T-cell (primary cell): ENCODE results near the gene ABCE1. TPM values are rescaled to one million over a fixed set of nuclear protein-coding genes. Genes with fewer than 3 reads are reported as not detected.
A peak's percentile ranks its signal among the peaks of the same experiment; 100 is the strongest.

ENCODE experiments used
- ATAC-seq, 4 experiments: fragments of 200-7000 bp in 3 of 4; fragments of 150-1000 bp in 1 of 4; cut with Tn5 transposase; replicated peaks in 1 of 4; 1 replicate in 3 of 4; 2 replicates in 1 of 4; pipeline ENCODE4 v1.10.0; 2021; ENCODE audit warnings: moderate library complexity in 3 of 4, mild to moderate bottlenecking in 2 of 4, moderate number of reproducible peaks in 1 of 4
- CTCF ChIA-PET, 2 donors: fragments of 300-600 bp; sonication (Branson Sonifier 250); formaldehyde crosslinking; loops; one replicate each; lab custom pipeline; 2022; ENCODE audit warnings: antibody characterized with exemption in 2 of 2; lab: Charles Lee
- POLR2A ChIA-PET, 2 donors: fragments of 300-600 bp; sonication (Branson Sonifier 250); formaldehyde crosslinking; loops; one replicate each; lab custom pipeline; 2022; ENCODE audit warnings: antibody characterized with exemption in 2 of 2; lab: Charles Lee
- DNase-seq, 35 experiments: peaks; one replicate each; pipeline versions ENCODE4 v3.0.0 to v3.0.0-alpha.2; 2013 to 2023
- H3K27ac ChIP-seq: one replicate; pipeline ENCODE4 v1.5.1; 2013; ENCODE audit warnings: low read length
- H3K27me3 ChIP-seq, 2 experiments: replicated peaks in 1 of 2; 1 replicate in 1 of 2; 2 replicates in 1 of 2; pipeline versions ENCODE4 v1.6.1 to v1.7.0; 2013; ENCODE audit warnings: low read length in 1 of 2, mixed read lengths in 1 of 2; ENCODE audit not compliant: control insufficient read depth in 2 of 2, insufficient read depth in 2 of 2; ENCODE audit errors: extremely low read depth in 1 of 2
- H3K36me3 ChIP-seq, 2 donors: 1 replicate in 1 of 2; 2 replicates in 1 of 2; pipeline versions ENCODE4 v1.6.1 to v1.7.0; 2013; ENCODE audit warnings: low read length in 1 of 2; ENCODE audit not compliant: control insufficient read depth in 2 of 2, insufficient read depth in 1 of 2; ENCODE audit errors: extremely low read depth in 1 of 2
- H3K4me1 ChIP-seq, 2 experiments: 1 replicate in 1 of 2; 2 replicates in 1 of 2; pipeline versions ENCODE4 v1.6.1 to v1.7.0; 2013; ENCODE audit warnings: low read length in 2 of 2, mixed read lengths in 1 of 2; ENCODE audit not compliant: insufficient read depth in 2 of 2, control insufficient read depth in 1 of 2; ENCODE audit errors: extremely low read depth in 1 of 2
- H3K4me3 ChIP-seq, 2 donors: 1 replicate in 1 of 2; 2 replicates in 1 of 2; pipeline versions ENCODE4 v1.5.1 to v1.7.0; 2013; ENCODE audit warnings: mild to moderate bottlenecking in 2 of 2, low read length in 1 of 2, moderate library complexity in 1 of 2; ENCODE audit not compliant: control insufficient read depth in 1 of 2; ENCODE audit errors: extremely low read depth in 1 of 2
- H3K9me3 ChIP-seq: 2 replicates; pipeline ENCODE4 v1.7.0; 2013
- H3K27ac Mint-ChIP-seq, 2 donors: one replicate each; pipeline ENCODE4 v1.8.0; 2020 to 2021; ENCODE audit warnings: mild to moderate bottlenecking in 2 of 2, mixed read lengths in 2 of 2
- H3K27me3 Mint-ChIP-seq, 2 donors: one replicate each; pipeline ENCODE4 v1.8.0; 2021 to 2022; ENCODE audit warnings: mixed read lengths in 2 of 2
- H3K36me3 Mint-ChIP-seq: one replicate; pipeline ENCODE4 v1.8.0; 2021; ENCODE audit warnings: mixed read lengths
- H3K4me1 Mint-ChIP-seq, 3 donors: one replicate each; pipeline ENCODE4 v1.8.0; 2020 to 2022; ENCODE audit warnings: mixed read lengths in 3 of 3, mild to moderate bottlenecking in 1 of 3
- H3K4me3 Mint-ChIP-seq, 3 donors: one replicate each; pipeline ENCODE4 v1.8.0; 2020 to 2022; ENCODE audit warnings: mild to moderate bottlenecking in 3 of 3, mixed read lengths in 3 of 3, moderate library complexity in 3 of 3
- H3K9me3 Mint-ChIP-seq, 3 donors: one replicate each; pipeline ENCODE4 v1.8.0; 2020 to 2022; ENCODE audit warnings: mixed read lengths in 3 of 3
- WGBS: methylation state at CpG from one replicate; pipeline ENCODE4 v1.1.5; 2013; ENCODE audit warnings: missing lambda C conversion rate; ENCODE audit not compliant: insufficient coverage; 5-methylcytosine and 5-hydroxymethylcytosine counted together
- total RNA-seq, 35 experiments: library from RNA in 6 of 35; stranded (reverse) in 6 of 35; fragments of 120-200 nt in 1 of 35; gene quantifications; one replicate each; pipeline versions ENCODE4 v1.2.1 to v1.2.4 and lab custom pipeline; 2013 to 2026

ABCE1 gene
- total RNA-seq, 5 donors from 2014 or later (not counting 1 experiment from before 2014, with no cell fraction given) = 47.7 to 73.8 (median 65.4) TPM

GRCh38 chr4:145058256-145058655 is 39.9 kb upstream of the ABCE1 start:
- POLR2A ChIA-PET = no interaction called here
- no peak overlapping the region for H3K4me3 Mint-ChIP-seq
- H3K4me1 Mint-ChIP-seq = peaks cover 24 to 30% (median 26%) of the 10 kb centered on the region in 3 donors
- no peak overlapping the region for H3K27ac Mint-ChIP-seq
- Histone ChIP-seq H3K27me3 (no peaks in the 10 kb centered on the region), H3K27ac (no peak overlapping the region), H3K36me3 (no peaks in the 10 kb centered on the region), H3K9me3 (no peaks in the 10 kb centered on the region), H3K4me1 (peaks cover 2 to 5% of the 10 kb centered on the region in 2 experiments), H3K4me3 (no peak overlapping the region)
- CTCF ChIA-PET = interaction anchor here in 1 of 2 donors (0.5 kb wide), 1 partner anchor 296 kb away, joined by 8 read pairs; no protein-coding TSS in a partner anchor
- H3K9me3 Mint-ChIP-seq = no peaks in the 10 kb centered on the region
- no peak for DNase-seq
- no peaks in the 10 kb centered on the region for H3K27me3 Mint-ChIP-seq
- H3K36me3 Mint-ChIP-seq = peaks cover 19% of the 10 kb centered on the region
- no peak for ATAC-seq

GRCh38 chr4:145061318-145061920 is 36.7 kb upstream of the ABCE1 start:
- ATAC-seq (peak in 1 of 4 experiments; percentile 56), DNase-seq (peak in 1 of 35 experiments; percentile 65)
- Histone ChIP-seq H3K4me3 (no peak overlapping the region), H3K9me3 (no peaks in the 10 kb centered on the region), H3K27me3 (no peaks in the 10 kb centered on the region), H3K36me3 (no peaks in the 10 kb centered on the region), H3K27ac (no peak overlapping the region), H3K4me1 (peaks cover 0 to 6% of the 10 kb centered on the region in 2 experiments)
- peaks cover 22 to 27% (median 23%) of the 10 kb centered on the region in 3 donors for H3K4me1 Mint-ChIP-seq
- ChIA-PET CTCF (interaction anchor here (0.6 to 1.9 kb wide), 13 partner anchors 8 to 1288 kb away, joined by 3 to 6 read pairs (median 4); partner anchors contain the start of genes ABCE1 (in 2 of the 2) and ANAPC10 (in 2 of the 2)), POLR2A (interaction anchor here in 1 of 2 donors (0.6 to 1.2 kb wide), 2 partner anchors 36 to 428 kb away, joined by 3 read pairs; partner anchors contain the start of genes ABCE1 and ANAPC10)
- H3K27me3 Mint-ChIP-seq = no peaks in the 10 kb centered on the region
- no peaks in the 10 kb centered on the region for H3K9me3 Mint-ChIP-seq
- H3K27ac Mint-ChIP-seq = no peak overlapping the region
- peaks cover 7% of the 10 kb centered on the region for H3K36me3 Mint-ChIP-seq
- no CpG with 5 or more reads among the region's 6 CpGs for WGBS
- no peak overlapping the region for H3K4me3 Mint-ChIP-seq

- Mint-ChIP-seq H3K4me1 (peaks cover 15 to 33% (median 33%) of the 10 kb centered on the region in 3 donors), H3K27me3 (no peaks in the 10 kb centered on the region), H3K9me3 (no peaks in the 10 kb centered on the region), H3K27ac (peak overlapping the region; percentile 59 to 68), H3K36me3 (peaks cover 14% of the 10 kb centered on the region), H3K4me3 (no peak overlapping the region)
- no CpG with 5 or more reads among the region's 2 CpGs for WGBS
- ChIA-PET CTCF (interaction anchor here (0.5 to 1.0 kb wide), 2 partner anchors 13 to 539 kb away, joined by 3 to 6 read pairs; no protein-coding TSS in a partner anchor), POLR2A (interaction anchor here in 1 of 2 donors (0.5 kb wide), 1 partner anchor 889 kb away, joined by 3 read pairs; no protein-coding TSS in a partner anchor)
- Histone ChIP-seq H3K27ac (no peak overlapping the region), H3K27me3 (no peaks in the 10 kb centered on the region), H3K4me1 (peaks cover 0 to 11% of the 10 kb centered on the region in 2 experiments), H3K4me3 (no peak overlapping the region), H3K9me3 (no peaks in the 10 kb centered on the region), H3K36me3 (peaks cover 3 to 4% of the 10 kb centered on the region in 2 donors)
- no peak for ATAC-seq
- no peak for DNase-seq
Measured at GRCh38 chr4:145066063-145066501, 32.0 kb upstream of the ABCE1 start.

- Mint-ChIP-seq H3K27me3 (no peaks in the 10 kb centered on the region), H3K27ac (no peak overlapping the region), H3K9me3 (no peaks in the 10 kb centered on the region), H3K4me1 (peaks cover 17 to 39% (median 31%) of the 10 kb centered on the region in 3 donors), H3K4me3 (no peak overlapping the region), H3K36me3 (peaks cover 11% of the 10 kb centered on the region)
- no peak overlapping the region for H3K27ac ChIP-seq
- ATAC-seq (no peak), DNase-seq (no peak)
- ChIA-PET CTCF (interaction anchor here in 1 of 2 donors (1.1 kb wide), 1 partner anchor 8 kb away, joined by 5 read pairs; no protein-coding TSS in a partner anchor), POLR2A (no interaction called here)
- H3K4me3 ChIP-seq = no peak overlapping the region
- H3K36me3 ChIP-seq = peaks cover 3 to 4% of the 10 kb centered on the region in 2 donors
- no peaks in the 10 kb centered on the region for H3K27me3 ChIP-seq
- no peaks in the 10 kb centered on the region for H3K9me3 ChIP-seq
- H3K4me1 ChIP-seq = peaks cover 0 to 11% of the 10 kb centered on the region in 2 experiments
- no CpG with 5 or more reads among the region's 3 CpGs for WGBS
Measured at GRCh38 chr4:145069361-145069760, 28.8 kb upstream of the ABCE1 start.

- H3K36me3 ChIP-seq = peaks cover 4 to 8% of the 10 kb centered on the region in 2 donors
- Mint-ChIP-seq H3K27ac (no peak overlapping the region), H3K27me3 (no peaks in the 10 kb centered on the region), H3K4me1 (peaks cover 21 to 40% (median 29%) of the 10 kb centered on the region in 3 donors), H3K36me3 (peaks cover 27% of the 10 kb centered on the region), H3K4me3 (no peak overlapping the region), H3K9me3 (no peaks in the 10 kb centered on the region)
- no CpG with 5 or more reads among the region's 2 CpGs for WGBS
- no peaks in the 10 kb centered on the region for H3K9me3 ChIP-seq
- ChIA-PET CTCF (no interaction called here), POLR2A (no interaction called here)
- no peak for ATAC-seq
- no peak for DNase-seq
- no peaks in the 10 kb centered on the region for H3K27me3 ChIP-seq
- H3K4me3 ChIP-seq = no peak overlapping the region
- peaks cover 8 to 9% of the 10 kb centered on the region in 2 experiments for H3K4me1 ChIP-seq
- H3K27ac ChIP-seq = no peak overlapping the region
Measured at GRCh38 chr4:145071560-145071959, 26.6 kb upstream of the ABCE1 start.

GRCh38 chr4:145075742-145076468 is 22.2 kb upstream of the ABCE1 start:
- ATAC-seq (no peak), DNase-seq (no peak)
- Histone ChIP-seq H3K4me1 (peaks cover 0 to 9% of the 10 kb centered on the region in 2 experiments), H3K36me3 (peaks cover 0 to 16% of the 10 kb centered on the region in 2 donors), H3K27ac (no peak overlapping the region), H3K9me3 (no peaks in the 10 kb centered on the region), H3K27me3 (no peaks in the 10 kb centered on the region), H3K4me3 (no peak overlapping the region)
- 0% methylated on average over 1 of the region's 1 CpG for WGBS
- no peaks in the 10 kb centered on the region for H3K27me3 Mint-ChIP-seq
- ChIA-PET POLR2A (no interaction called here), CTCF (no interaction called here)
- no peak overlapping the region for H3K27ac Mint-ChIP-seq
- H3K4me1 Mint-ChIP-seq = peaks cover 29 to 40% (median 38%) of the 10 kb centered on the region in 3 donors
- peaks cover 9 to 13% (median 12%) of the 10 kb centered on the region in 3 donors for H3K9me3 Mint-ChIP-seq
- peak overlapping the region in 1 of 3 donors; percentile 7 for H3K4me3 Mint-ChIP-seq
- H3K36me3 Mint-ChIP-seq = peaks cover 50% of the 10 kb centered on the region
